Esophagus muscularis mucosa (tissue), 4 donors: ENCODE results near the gene SLC25A10. TPM values are rescaled to one million over a fixed set of nuclear protein-coding genes. Genes with fewer than 3 reads are reported as not detected.

Experiments used
- DNase-seq: peaks from one replicate; pipeline ENCODE4 v3.0.0-alpha.2; 2017; ENCODE audit errors: extremely low spot score
- H3K27ac ChIP-seq, 4 donors: fragments of 200-600 bp; sonication (generic); replicated peaks in 1 of 4; 1 replicate in 3 of 4; 2 replicates in 1 of 4; pipeline ENCODE4 v1.5.1; 2016 to 2019; ENCODE audit warnings: mild to moderate bottlenecking in 1 of 4
- H3K27me3 ChIP-seq, 4 donors: fragments of 200-600 bp; sonication (generic); one replicate each; pipeline versions ENCODE4 v1.5.1 to v1.6.0; 2016 to 2019
- H3K36me3 ChIP-seq, 4 donors: fragments of 200-600 bp; sonication (generic); one replicate each; pipeline ENCODE4 v1.5.1; 2016 to 2019
- H3K4me1 ChIP-seq, 4 donors: fragments of 200-600 bp; sonication (generic); one replicate each; pipeline ENCODE4 v1.5.1; 2016 to 2019
- H3K4me3 ChIP-seq, 4 donors: fragments of 200-600 bp; sonication (generic); 1 replicate in 2 of 4; 2 replicates in 2 of 4; pipeline ENCODE4 v1.5.1; 2016 to 2019; ENCODE audit warnings: mild to moderate bottlenecking in 4 of 4, moderate library complexity in 1 of 4
- H3K9me3 ChIP-seq, 4 donors: fragments of 200-600 bp; sonication (generic); 1 replicate in 3 of 4; 2 replicates in 1 of 4; pipeline ENCODE4 v1.5.1; 2016 to 2019
- EP300 ChIP-seq: sonication (generic); formaldehyde crosslinking; IDR thresholded peaks from one replicate; pipeline ENCODE4 v1.6.1; 2017; ENCODE audit warnings: antibody characterized with exemption
- POLR2A ChIP-seq: fragments of 450-650 bp; IDR thresholded peaks from one replicate; pipeline ENCODE4 v1.6.1; 2017; ENCODE audit warnings: antibody characterized with exemption, moderate library complexity, mild to moderate bottlenecking, low read depth
- POLR2AphosphoS5 ChIP-seq, 2 donors: sonication (generic); formaldehyde crosslinking; IDR thresholded peaks; one replicate each; pipeline ENCODE4 v1.6.1; 2017; ENCODE audit warnings: antibody characterized with exemption in 2 of 2
- WGBS: methylation state at CpG from one replicate; pipeline ENCODE4 v1.1.5; 2018; 5-methylcytosine and 5-hydroxymethylcytosine counted together
- intact Hi-C: fragments of 100-400 bp; cut with DNase I; formaldehyde crosslinking; loops from one replicate; pipeline ENCODE4 v1.15.1; 2023
- total RNA-seq, 4 donors: library from RNA; depleted of rRNA; stranded (reverse); fragments of >200 nt; gene quantifications; one replicate each; pipeline versions ENCODE4 v1.1.0 to v1.2.1, GENCODE V29; 2016
- TF ChIP-seq, protein P1 (sequence below), 3 experiments: fragments of 200-600 bp in 2 of 3; fragments of 450-650 bp in 1 of 3; sonication (generic) in 2 of 3; IDR thresholded peaks; one replicate each; pipeline ENCODE4 v1.5.1; 2017 to 2019; ENCODE audit warnings: antibody characterized with exemption in 3 of 3, mild to moderate bottlenecking in 2 of 3, moderate library complexity in 1 of 3

The SLC25A10 gene, protein sequence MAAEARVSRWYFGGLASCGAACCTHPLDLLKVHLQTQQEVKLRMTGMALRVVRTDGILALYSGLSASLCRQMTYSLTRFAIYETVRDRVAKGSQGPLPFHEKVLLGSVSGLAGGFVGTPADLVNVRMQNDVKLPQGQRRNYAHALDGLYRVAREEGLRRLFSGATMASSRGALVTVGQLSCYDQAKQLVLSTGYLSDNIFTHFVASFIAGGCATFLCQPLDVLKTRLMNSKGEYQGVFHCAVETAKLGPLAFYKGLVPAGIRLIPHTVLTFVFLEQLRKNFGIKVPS
- total RNA-seq = 1 to 10 TPM; 2.1 to 5.5 (median 4.8) TPM

DNA sequence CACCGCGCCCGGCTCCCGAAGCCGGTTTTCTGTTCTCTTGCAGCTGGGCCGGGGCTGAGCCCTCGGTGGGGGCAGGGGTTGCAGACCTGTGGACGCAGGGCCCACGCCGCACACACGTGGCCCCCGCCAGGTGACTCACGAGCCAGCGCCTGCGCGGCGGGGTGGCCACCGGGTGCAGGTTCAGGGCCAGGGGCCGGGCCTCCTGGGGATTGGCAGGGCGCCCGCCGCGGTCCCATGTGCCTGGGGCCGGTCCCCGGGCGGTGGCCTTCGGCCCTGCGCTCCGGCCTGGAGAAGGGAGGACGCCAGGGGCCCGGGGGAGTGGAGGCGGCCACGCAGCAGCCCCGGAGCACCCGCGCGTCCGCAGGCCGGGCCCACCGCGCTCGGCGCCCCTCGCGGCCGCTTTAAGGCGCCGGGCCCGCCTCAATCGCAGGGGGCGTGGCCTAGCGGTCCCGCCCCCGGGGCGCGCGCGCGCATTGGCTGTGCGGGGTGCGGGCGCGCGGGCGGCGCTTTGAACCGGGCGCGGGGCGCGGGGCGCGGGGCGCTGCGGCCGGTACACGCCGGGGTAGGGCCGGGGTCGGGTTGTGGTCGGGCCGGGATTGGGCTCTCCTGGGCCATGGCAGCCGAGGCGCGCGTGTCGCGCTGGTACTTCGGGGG lies at the start of gene SLC25A10:
TSS of gene SLC25A10 (plus strand) at position 471 of the 654 bp plus-strand sequence. CDS start at position 614, 143 bp downstream.
- Histone ChIP-seq H3K27ac (peak within 1 kb of the TSS; percentile 67 to 75 (median 72)), H3K9me3 (no peaks in the 10 kb centered on the region), H3K27me3 (peaks cover 0 to 6% (median 0%) of the 10 kb centered on the region in 4 donors), H3K4me3 (peak within 1 kb of the TSS; percentile 90 to 92 (median 92)), H3K36me3 (peaks cover 9 to 22% (median 13%) of the 10 kb centered on the region in 4 donors), H3K4me1 (peaks cover 25 to 41% (median 39%) of the 10 kb centered on the region in 4 donors)
- intact Hi-C loops = no loop called here
- no peak for DNase-seq
- WGBS = 0% methylated on average over 20 of the region's 89 CpGs
- TF ChIP-seq EP300 (no peak), POLR2AphosphoS5 (IDR thresholded peaks at IDR 0.05) (peak; percentile 28 to 56), POLR2A (no peak)
- TF ChIP-seq, protein P1, sequence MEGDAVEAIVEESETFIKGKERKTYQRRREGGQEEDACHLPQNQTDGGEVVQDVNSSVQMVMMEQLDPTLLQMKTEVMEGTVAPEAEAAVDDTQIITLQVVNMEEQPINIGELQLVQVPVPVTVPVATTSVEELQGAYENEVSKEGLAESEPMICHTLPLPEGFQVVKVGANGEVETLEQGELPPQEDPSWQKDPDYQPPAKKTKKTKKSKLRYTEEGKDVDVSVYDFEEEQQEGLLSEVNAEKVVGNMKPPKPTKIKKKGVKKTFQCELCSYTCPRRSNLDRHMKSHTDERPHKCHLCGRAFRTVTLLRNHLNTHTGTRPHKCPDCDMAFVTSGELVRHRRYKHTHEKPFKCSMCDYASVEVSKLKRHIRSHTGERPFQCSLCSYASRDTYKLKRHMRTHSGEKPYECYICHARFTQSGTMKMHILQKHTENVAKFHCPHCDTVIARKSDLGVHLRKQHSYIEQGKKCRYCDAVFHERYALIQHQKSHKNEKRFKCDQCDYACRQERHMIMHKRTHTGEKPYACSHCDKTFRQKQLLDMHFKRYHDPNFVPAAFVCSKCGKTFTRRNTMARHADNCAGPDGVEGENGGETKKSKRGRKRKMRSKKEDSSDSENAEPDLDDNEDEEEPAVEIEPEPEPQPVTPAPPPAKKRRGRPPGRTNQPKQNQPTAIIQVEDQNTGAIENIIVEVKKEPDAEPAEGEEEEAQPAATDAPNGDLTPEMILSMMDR (IDR thresholded peaks at IDR 0.05) = peak in 2 of 3 experiments; percentile 15 to 19

DNA sequence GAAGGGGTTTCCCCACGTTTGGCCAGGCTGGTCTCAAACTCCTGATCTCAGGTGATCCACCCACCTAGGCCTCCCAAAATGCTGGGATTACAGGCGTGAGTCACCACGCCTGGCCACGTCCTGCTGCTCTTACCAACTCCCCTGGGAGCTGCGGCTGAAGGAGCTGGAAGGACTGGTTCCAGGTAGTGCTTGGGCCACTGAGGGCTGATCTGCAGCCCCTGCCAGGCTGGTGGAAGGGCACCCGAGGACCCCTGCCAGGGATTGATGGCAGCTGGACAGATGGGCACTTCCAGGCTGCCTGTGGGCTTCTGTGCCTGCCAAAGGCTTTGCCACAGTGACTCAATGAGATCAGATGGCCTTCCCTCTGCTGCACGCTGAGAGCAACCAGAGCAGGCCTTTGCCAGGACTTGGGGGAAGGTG lies 48.0 kb upstream of the SLC25A10 start:
- DNase-seq = no peak
- Histone ChIP-seq H3K9me3 (no peaks in the 10 kb centered on the region), H3K4me3 (no peak overlapping the region), H3K27me3 (no peaks in the 10 kb centered on the region), H3K27ac (no peak overlapping the region), H3K36me3 (peaks cover 0 to 28% (median 13%) of the 10 kb centered on the region in 4 donors), H3K4me1 (peaks cover 21 to 35% (median 30%) of the 10 kb centered on the region in 4 donors)
- intact Hi-C loops = no loop called here
- 84% methylated on average over 7 of the region's 7 CpGs for WGBS
- no peak for TF ChIP-seq EP300
- TF ChIP-seq, protein P1 (IDR thresholded peaks at IDR 0.05) = no peak
- no peak for TF ChIP-seq POLR2A
- no peak for TF ChIP-seq POLR2AphosphoS5 (IDR thresholded peaks at IDR 0.05)

DNA sequence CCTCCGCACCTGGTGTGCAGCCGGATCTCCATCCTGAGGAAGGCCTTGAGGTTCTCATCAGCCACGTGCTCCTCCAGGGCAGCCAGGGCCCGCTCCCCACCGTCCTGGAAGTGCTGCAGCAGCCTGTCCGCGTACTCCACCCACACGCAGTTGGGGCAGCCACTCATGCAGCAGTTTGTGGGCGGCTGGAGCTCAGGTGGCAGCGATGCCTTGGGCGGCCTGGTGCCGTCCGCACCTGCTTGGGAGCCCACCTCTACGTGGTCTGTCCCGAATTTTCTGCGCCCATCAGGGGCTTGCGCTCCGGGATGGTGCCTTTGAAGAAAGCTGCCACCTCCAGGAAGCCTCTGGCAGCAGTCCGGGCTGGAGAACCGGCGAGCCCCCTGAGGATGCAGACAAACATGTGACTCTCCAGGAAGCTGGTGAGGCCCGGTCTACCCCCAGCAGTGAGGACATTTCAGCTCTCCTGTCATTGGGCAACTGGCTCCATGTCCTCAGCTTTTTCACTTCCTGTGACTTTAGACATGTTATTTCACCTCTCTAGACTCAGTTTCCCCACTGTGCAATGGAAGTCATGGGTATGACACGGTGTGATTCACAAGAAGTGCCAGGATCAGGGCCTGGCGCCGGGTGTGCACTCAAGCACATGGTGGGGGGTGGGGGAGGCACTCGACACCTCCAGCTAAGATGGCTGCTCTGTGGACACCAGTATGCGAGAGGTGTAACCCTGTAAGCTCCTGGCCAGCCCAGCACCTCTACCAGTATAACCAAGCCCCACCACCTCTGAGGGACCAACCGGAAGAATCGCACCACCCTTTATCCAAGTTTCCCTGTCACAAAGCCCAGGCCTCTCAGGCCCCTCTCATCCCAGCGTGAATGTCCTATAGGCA lies 46.6 kb upstream of the SLC25A10 start:
- 12% methylated on average over 8 of the region's 30 CpGs for WGBS
- Histone ChIP-seq H3K36me3 (peaks cover 0 to 42% (median 27%) of the 10 kb centered on the region in 4 donors), H3K4me1 (peaks cover 21 to 35% (median 30%) of the 10 kb centered on the region in 4 donors), H3K27ac (peak overlapping the region; percentile 79 to 93 (median 88)), H3K27me3 (no peaks in the 10 kb centered on the region), H3K9me3 (no peaks in the 10 kb centered on the region), H3K4me3 (peak overlapping the region; percentile 90 to 100 (median 96))
- no peak for TF ChIP-seq EP300
- TF ChIP-seq, protein P1 (IDR thresholded peaks at IDR 0.05) = no peak
- TF ChIP-seq POLR2A = no peak
- TF ChIP-seq POLR2AphosphoS5 (IDR thresholded peaks at IDR 0.05) = no peak
- intact Hi-C loops = loop anchor here (2.0 kb wide), 1 partner anchor 29 kb away; the partner anchor contains the start of genes NPLOC4 and TSPAN10
- no peak for DNase-seq

DNA sequence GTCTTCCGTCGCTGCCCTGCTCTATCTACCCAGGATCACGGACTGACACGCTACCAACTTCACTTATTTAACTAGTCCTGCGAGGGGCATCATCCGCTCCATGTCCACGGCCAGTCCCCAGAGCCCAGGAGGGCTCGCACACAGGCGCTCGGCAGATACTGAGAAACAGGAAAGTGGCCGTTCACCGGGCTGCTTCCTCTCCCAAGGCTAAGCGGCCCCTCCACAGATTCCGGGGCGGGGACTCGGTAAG lies 46.1 kb upstream of the SLC25A10 start:
- 0% methylated on average over 13 of the region's 16 CpGs for WGBS
- DNase-seq = no peak
- TF ChIP-seq POLR2A (no peak), POLR2AphosphoS5 (IDR thresholded peaks at IDR 0.05) (no peak), EP300 (no peak)
- TF ChIP-seq, protein P1 (IDR thresholded peaks at IDR 0.05) = no peak
- Histone ChIP-seq H3K4me3 (peak overlapping the region; percentile 90 to 100 (median 96)), H3K4me1 (peaks cover 21 to 35% (median 30%) of the 10 kb centered on the region in 4 donors), H3K9me3 (no peaks in the 10 kb centered on the region), H3K36me3 (peaks cover 0 to 48% (median 32%) of the 10 kb centered on the region in 4 donors), H3K27ac (peak overlapping the region; percentile 79 to 93 (median 88)), H3K27me3 (no peaks in the 10 kb centered on the region)
- intact Hi-C loops = loop anchor here (2.0 kb wide), 1 partner anchor 29 kb away; the partner anchor contains the start of genes NPLOC4 and TSPAN10
